Measurements from ENCODE around the gene U2AF2. TPM values are rescaled to one million over a fixed set of nuclear protein-coding genes. Genes with fewer than 3 reads are reported as not detected.

Gene U2AF2
- total and polyA plus RNA-seq, 2 of the 8 experiments (the other 6 are each of a cell fraction or from before 2014, with no cell fraction given) = 162 to 252 TPM

DNA sequence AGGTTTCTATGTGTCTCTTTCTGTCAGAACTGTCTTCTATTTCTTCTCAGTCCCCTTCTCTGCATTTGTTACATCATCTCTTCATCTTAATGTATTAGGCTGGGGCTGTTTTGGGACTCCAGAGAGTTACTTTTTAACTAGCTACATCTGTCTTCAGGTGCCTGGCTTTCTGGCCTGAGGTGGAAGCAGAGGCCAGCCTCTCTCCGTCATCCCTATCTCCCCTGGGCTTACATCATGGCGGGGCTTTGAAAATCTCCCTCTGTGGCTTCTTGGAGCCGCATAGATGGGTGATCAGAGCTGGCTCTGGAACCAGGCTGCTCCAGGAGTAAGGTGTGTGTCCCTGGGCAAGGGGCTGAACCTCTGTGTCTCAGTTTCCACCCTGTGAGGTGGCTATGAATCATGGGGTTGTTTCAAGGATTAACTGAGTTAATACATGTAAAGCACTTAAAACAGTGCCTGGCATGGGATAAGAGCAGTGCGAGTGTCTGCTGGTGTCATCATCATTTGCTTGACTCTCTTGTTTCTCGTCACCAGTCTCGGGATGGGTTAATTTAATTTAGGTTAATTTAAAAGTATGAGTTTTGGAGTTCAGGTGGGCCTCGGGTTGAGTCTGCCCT is 22.2 kb downstream of the U2AF2 start (continued):
- no peak for TF ChIP-seq HDAC2 (IDR thresholded peaks at IDR 0.05; ENCODE audit: borderline replicate concordance in 1 of 2, low read depth in 2 of 2, low read length in 2 of 2)

Data from H1 (cell line).